ENCODE results near the gene SETBP1. TPM values are rescaled to one million over a fixed set of nuclear protein-coding genes. Genes with fewer than 3 reads are reported as not detected.
A peak's percentile ranks its signal among the peaks of the same experiment; 100 is the strongest.

SETBP1 gene
- total and polyA plus RNA-seq, 9 of the 15 experiments (the other 6 are each of a cell fraction or from before 2014, with no cell fraction given): under 0.01 to 0.13 (median 0.04) TPM

GRCh38 chr18:44742718-44743311 lies 62.1 kb downstream of the SETBP1 start (continued):
- TF ChIP-seq ATF2 (CRISPR knock-in tag; IDR thresholded peaks at IDR 0.05) (no peak), ZNF79 (CRISPR knock-in tag; IDR thresholded peaks at IDR 0.05; ENCODE audit: low read depth) (no peak), KLF13 (tag; IDR thresholded peaks at IDR 0.05; ENCODE audit: borderline replicate concordance, low read depth) (no peak), RBM22 (IDR thresholded peaks at IDR 0.05; ENCODE audit: low read depth, low read length, poor library complexity, severe bottlenecking) (no peak), ZKSCAN8 (CRISPR knock-in tag; IDR thresholded peaks at IDR 0.05) (no peak)

- no peaks in the 10 kb centered on the region for H3K9me1 ChIP-seq (ENCODE audit: control insufficient read depth, insufficient read depth, low read length)
- H3K27ac ChIP-seq (ENCODE audit: extremely low read depth, low read depth, low read length): no peak overlapping the region
- in situ Hi-C loops (cut with MboI): no loop called here
- no peak overlapping the region for H2AFZ ChIP-seq (ENCODE audit: low read depth, low read length)
- peaks cover 4 to 15% of the 10 kb centered on the region in 2 experiments; a peak in 4 of 5 replicates for H3K4me1 ChIP-seq (replicated peaks in 1 of 2; ENCODE audit: control insufficient read depth in 2 of 2, insufficient read depth in 2 of 2, low read length in 2 of 2)
- ATAC-seq (no peak), DNase-seq (ENCODE audit: extremely low read depth in 1 of 4, low spot score in 3 of 4) (no peak), FAIRE-seq (no peak)
- H3K4me3 ChIP-seq: no peak overlapping the region
- no peaks in the 10 kb centered on the region for H3K9me3 ChIP-seq (replicated peaks; ENCODE audit: control insufficient read depth, insufficient read depth, low read depth, low read length)
- peaks cover 2 to 25% of the 10 kb centered on the region in 2 experiments; a peak in 3 of 5 replicates for H3K27me3 ChIP-seq (ENCODE audit: control insufficient read depth in 2 of 2, insufficient read depth in 2 of 2, low read length in 2 of 2)
- POLR2A ChIA-PET: no interaction called here
- 0 out of 2 replicates have a peak overlapping the region, but pooled peaks have one; percentile 14 for H3K4me2 ChIP-seq (ENCODE audit: insufficient read depth, low read length)
- 0% methylated on average over 2 of the region's 2 CpGs for whole genome bisulfite sequencing (ENCODE audit: insufficient coverage, low coverage, missing lambda C conversion rate)
- H3K36me3 ChIP-seq (ENCODE audit: control insufficient read depth, insufficient read depth, low read length): no peaks in the 10 kb centered on the region
- no peak overlapping the region for H3K9ac ChIP-seq (ENCODE audit: insufficient read depth in 1 of 2, low read depth in 2 of 2, low read length in 2 of 2)
- intact Hi-C loops (cut with micrococcal nuclease): no loop called here
- CTCF ChIA-PET (ENCODE audit: low intra/inter-chr PET ratio): no interaction called here
- H4K20me1 ChIP-seq (replicated peaks; ENCODE audit: control insufficient read depth, insufficient read depth, low read length): no peaks in the 10 kb centered on the region
- BruUV-seq (replicated peaks): no TSS peak
- no peaks in the 10 kb centered on the region for H3K79me2 ChIP-seq (ENCODE audit: control insufficient read depth, insufficient read depth, low read length)
- TF ChIP-seq ZNF512 (tag; IDR thresholded peaks at IDR 0.05) (no peak), U2AF2 (optimal IDR thresholded peaks at IDR 0.05; ENCODE audit: low read depth, low read length) (no peak), PATZ1 (CRISPR knock-in tag; IDR thresholded peaks at IDR 0.05; ENCODE audit: borderline replicate concordance) (no peak), ZKSCAN1 (IDR thresholded peaks at IDR 0.05; ENCODE audit: low read depth, low read length) (no peak), GTF2E2 (tag; IDR thresholded peaks at IDR 0.05) (no peak), HOMEZ (CRISPR knock-in tag; IDR thresholded peaks at IDR 0.05) (no peak), EZH2 (IDR thresholded peaks at IDR 0.05; ENCODE audit: borderline replicate concordance, low read depth, low read length) (no peak), PCBP1 (IDR thresholded peaks at IDR 0.05; ENCODE audit: low read depth, low read length, poor library complexity, severe bottlenecking) (no peak)
Observed at GRCh38 chr18:44743631-44744030, 62.9 kb downstream of the SETBP1 start.
